K562 (cell line): ENCODE measurements around the gene PIK3C2B. TPM values are rescaled to one million over a fixed set of nuclear protein-coding genes. Genes with fewer than 3 reads are reported as not detected.

Experiments used
- ATAC-seq: fragments of 200-7000 bp; cut with Tn5 transposase; 3 replicates; pipeline ENCODE4 v1.9.1; 2020; ENCODE audit warnings: moderate library complexity
- BruUV-seq: library from RNA; stranded (reverse); fragments of 400-500 nt; replicated peaks from 2 replicates; lab custom pipeline; 2021; lab: Mats Ljungman, UMichigan
- CTCF ChIA-PET: fragments of 300-600 bp; formaldehyde crosslinking; extraction: SDS; loops from one replicate; lab custom pipeline; 2021; ENCODE audit warnings: low intra/inter-chr PET ratio; lab: Yijun Ruan, JAX
- POLR2A ChIA-PET: fragments of 300-600, 350-650 bp; sonication (Branson Sonifier 250); formaldehyde crosslinking; extraction: SDS; loops from one replicate; lab custom pipeline; 2021; ENCODE audit warnings: antibody characterized with exemption, inconsistent platforms; lab: Yijun Ruan, JAX
- DNase-seq, 4 experiments: peaks; one replicate each; pipeline versions ENCODE4 v3.0.0 to v3.0.0-alpha.2; 2011 to 2018; ENCODE audit warnings: low spot score in 3 of 4, mixed read lengths in 3 of 4; ENCODE audit errors: extremely low read depth in 1 of 4
- FAIRE-seq: peaks from 2 replicates; lab custom pipeline; 2011; peaks lifted over from hg19 to GRCh38; lab: Jason Lieb, UNC
- H2AFZ ChIP-seq: 2 replicates; pipeline ENCODE4 v1.6.0; 2011; ENCODE audit warnings: low read depth, low read length, control low read depth, inconsistent platforms
- H3K27ac ChIP-seq: fragments of 200-600 bp; 3 replicates; pipeline ENCODE4 v1.8.0; 2011; ENCODE audit warnings: low read depth, mild to moderate bottlenecking, control low read depth, inconsistent platforms, low read length, moderate library complexity, mixed read lengths; ENCODE audit errors: extremely low read depth
- H3K27me3 ChIP-seq, 2 experiments: fragments of 300-600 bp in 1 of 2; 2 replicates in 1 of 2; 3 replicates in 1 of 2; pipeline versions ENCODE4 v1.6.0 to v1.8.0; 2011; ENCODE audit warnings: inconsistent platforms in 2 of 2, low read length in 2 of 2, mild to moderate bottlenecking in 1 of 2, mixed read lengths in 1 of 2, moderate library complexity in 1 of 2; ENCODE audit not compliant: control insufficient read depth in 2 of 2, insufficient read depth in 2 of 2
- H3K36me3 ChIP-seq: fragments of 300-600 bp; 3 replicates; pipeline ENCODE4 v1.8.0; 2011; ENCODE audit warnings: mild to moderate bottlenecking, low read length, inconsistent platforms; ENCODE audit not compliant: control insufficient read depth, insufficient read depth
- H3K4me1 ChIP-seq, 2 experiments: fragments of 200-600 bp in 1 of 2; replicated peaks in 1 of 2; 2 replicates in 1 of 2; 3 replicates in 1 of 2; pipeline versions ENCODE4 v1.5.1 to v1.8.0; 2011; ENCODE audit warnings: inconsistent platforms in 2 of 2, low read length in 2 of 2, mild to moderate bottlenecking in 1 of 2, mixed read lengths in 1 of 2, moderate library complexity in 1 of 2; ENCODE audit not compliant: control insufficient read depth in 2 of 2, insufficient read depth in 2 of 2
- H3K4me2 ChIP-seq: 2 replicates; pipeline ENCODE4 v1.6.1; 2011; ENCODE audit warnings: low read length, control low read depth, inconsistent platforms, mixed read lengths; ENCODE audit not compliant: insufficient read depth
- H3K4me3 ChIP-seq: fragments of 200-600 bp; sonication (generic), shearing (Covaris generic); 2 replicates; pipeline ENCODE4 v1.5.1; 2016; ENCODE audit warnings: control low read depth, inconsistent platforms
- H3K79me2 ChIP-seq: fragments of 200-600 bp; 3 replicates; pipeline ENCODE4 v1.8.0; 2011; ENCODE audit warnings: low read length, inconsistent platforms; ENCODE audit not compliant: control insufficient read depth, insufficient read depth
- H3K9ac ChIP-seq, 2 experiments: 2 replicates each; pipeline versions ENCODE4 v1.6.0 to v1.6.1; 2011; ENCODE audit warnings: low read depth in 2 of 2, low read length in 2 of 2, control low read depth in 1 of 2, inconsistent platforms in 1 of 2, mild to moderate bottlenecking in 1 of 2, mixed read lengths in 1 of 2; ENCODE audit not compliant: insufficient read depth in 1 of 2
- H3K9me1 ChIP-seq: one replicate; pipeline ENCODE4 v1.6.0; 2011; ENCODE audit warnings: inconsistent platforms, mild to moderate bottlenecking, low read length, moderate library complexity; ENCODE audit not compliant: control insufficient read depth, insufficient read depth
- H3K9me3 ChIP-seq: replicated peaks from 2 replicates; pipeline ENCODE4 v1.5.1; 2011; ENCODE audit warnings: low read depth, low read length, inconsistent platforms; ENCODE audit not compliant: control insufficient read depth, insufficient read depth
- H4K20me1 ChIP-seq: replicated peaks from 2 replicates; pipeline ENCODE4 v1.6.1; 2011; ENCODE audit warnings: low read length, inconsistent platforms, mixed read lengths; ENCODE audit not compliant: control insufficient read depth, insufficient read depth
- ARHGAP35 ChIP-seq: fragments of 450-650 bp; IDR thresholded peaks from 2 replicates; pipeline ENCODE4 v1.6.1; 2018; ENCODE audit not compliant: partially characterized antibody
- BHLHE40 ChIP-seq: IDR thresholded peaks from 2 replicates; pipeline ENCODE4 v1.6.1; 2011; ENCODE audit warnings: low read length, improper control_type of control experiment
- BRCA1 ChIP-seq, 2 experiments: fragments of 450-650 bp in 1 of 2; sonication (generic) in 1 of 2; formaldehyde crosslinking in 1 of 2; IDR thresholded peaks; 2 replicates each; pipeline versions ENCODE4 v1.5.0 to v1.6.1; 2017 to 2020; ENCODE audit warnings: mild to moderate bottlenecking in 1 of 2, missing genetic modification reagents in 1 of 2
- CBFA2T2 ChIP-seq: fragments of 450-650 bp; conservative IDR thresholded peaks from 2 replicates; pipeline ENCODE4 v1.6.1; 2017; ENCODE audit warnings: mild to moderate bottlenecking
- HDAC1 ChIP-seq, 2 experiments: fragments of 450-650 bp; IDR thresholded peaks; 2 replicates each; pipeline ENCODE4 v1.6.1; 2016 to 2017; ENCODE audit warnings: inconsistent platforms in 1 of 2, mild to moderate bottlenecking in 1 of 2, moderate library complexity in 1 of 2
- HINFP ChIP-seq: fragments of 450-650 bp; conservative IDR thresholded peaks from 2 replicates; pipeline ENCODE4 v1.6.1; 2016; ENCODE audit warnings: missing genetic modification characterization, low read depth, mild to moderate bottlenecking, control low read depth, missing compliant biosample characterization
- ILF3 ChIP-seq: fragments of 450-650 bp; IDR thresholded peaks from 2 replicates; pipeline ENCODE4 v1.6.1; 2018; ENCODE audit warnings: antibody characterized with exemption, mild to moderate bottlenecking, moderate library complexity, borderline replicate concordance
- MITF ChIP-seq: IDR thresholded peaks from 2 replicates; pipeline ENCODE4 v1.6.1; 2014; ENCODE audit warnings: antibody characterized with exemption
- NR2F6 ChIP-seq: fragments of 450-650 bp; formaldehyde crosslinking; IDR thresholded peaks from 2 replicates; pipeline ENCODE4 v1.4.0; 2020; ENCODE audit warnings: mild to moderate bottlenecking
- PRMT5 ChIP-seq: sonication (generic); formaldehyde crosslinking; IDR thresholded peaks from 2 replicates; pipeline ENCODE4 v1.5.0; 2020; ENCODE audit warnings: missing genetic modification reagents
- RB1 ChIP-seq: fragments of 450-650 bp; IDR thresholded peaks from 2 replicates; pipeline ENCODE4 v1.6.1; 2017; ENCODE audit warnings: low read depth, mild to moderate bottlenecking
- TCF3 ChIP-seq: sonication (generic); formaldehyde crosslinking; IDR thresholded peaks from 2 replicates; pipeline ENCODE4 v1.4.0; 2020; ENCODE audit warnings: mild to moderate bottlenecking, missing genetic modification reagents
- TEAD1 ChIP-seq, 2 experiments: fragments of 450-650 bp in 1 of 2; sonication (generic) in 1 of 2; formaldehyde crosslinking; IDR thresholded peaks; 2 replicates each; pipeline versions ENCODE4 v1.4.0 to v1.8.0; 2020 to 2022; ENCODE audit warnings: mild to moderate bottlenecking in 2 of 2, missing genetic modification reagents in 1 of 2
- ZNF740 ChIP-seq, 3 experiments: fragments of 200-800 bp in 1 of 3; sonication (Bioruptor generic) in 1 of 3; sonication (generic) in 1 of 3; formaldehyde crosslinking in 1 of 3; IDR thresholded peaks; 2 replicates each; pipeline versions ENCODE4 v1.6.1 to v1.8.0; 2016 to 2022; ENCODE audit warnings: mild to moderate bottlenecking in 2 of 3, missing compliant biosample characterization in 2 of 3, missing genetic modification characterization in 2 of 3, missing genetic modification reagents in 1 of 3
- WGBS: fragments of 100-300 bp; shearing (Covaris generic); methylation state at CpG from one replicate; pipeline ENCODE4 v1.1.6; 2016; ENCODE audit warnings: low coverage, mixed read lengths; ENCODE audit not compliant: insufficient coverage; ENCODE audit errors: missing lambda C conversion rate; 5-methylcytosine and 5-hydroxymethylcytosine counted together
- in situ Hi-C: fragments of 300-500 bp; cut with MboI; formaldehyde crosslinking; loops from 4 replicates; pipeline ENCODE4 v1.15.0; 2018; ENCODE audit warnings: inconsistent platforms, mixed read lengths
- intact Hi-C: fragments of 100-400 bp; cut with micrococcal nuclease; formaldehyde crosslinking; loops from 2 replicates; pipeline ENCODE4 v1.14.2; 2022
- polyA plus RNA-seq, 8 experiments: library from polyadenylated mRNA; depleted of rRNA in 4 of 8; stranded (reverse) in 5 of 8; unstranded in 3 of 8; fragments of >200 nt; fragmentation: Nextera tagmentation in 2 of 8; fragmentation: Illumina TruSeq in 1 of 8; extraction: Ambion mirVana in 2 of 8; extraction: Trizol in 1 of 8; gene quantifications; 2 replicates each; pipeline versions ENCODE4 v1.2.1 to v1.2.3, GENCODE V29; 2011 to 2014; ENCODE audit warnings: inconsistent platforms in 1 of 8, missing spikeins in 1 of 8
- total RNA-seq, 7 experiments: library from RNA; depleted of rRNA in 6 of 7; stranded (reverse); fragments of >200 nt in 6 of 7; fragmentation: Illumina TruSeq in 2 of 7; extraction: Trizol in 2 of 7; gene quantifications; 2 replicates each; pipeline versions ENCODE4 v1.2.1 to v1.2.3, GENCODE V29; 2011 to 2021; ENCODE audit warnings: low replicate concordance in 1 of 7

PIK3C2B gene
- total and polyA plus RNA-seq, 9 of the 15 experiments (the other 6 are each of a cell fraction or from before 2014, with no cell fraction given), result 0.10 to 2.9 (median 0.72) TPM

GRCh38 chr1:204520834-204521709 lies 26.5 kb upstream of the PIK3C2B start:
- no peak overlapping the region for H3K4me3 ChIP-seq
- H3K9me3 ChIP-seq, result peaks cover 6% of the 10 kb centered on the region; the same call in 1 of the 2 replicates
- H3K36me3 ChIP-seq, result peaks cover 71% of the 10 kb centered on the region
- H4K20me1 ChIP-seq, result peaks cover 16% of the 10 kb centered on the region; the same call in 1 of the 2 replicates
- FAIRE-seq, result no peak
- H3K79me2 ChIP-seq, result peaks cover 90% of the 10 kb centered on the region
- peaks cover 36 to 39% of the 10 kb centered on the region in 2 experiments for H3K4me1 ChIP-seq
- ChIA-PET POLR2A (interaction anchor here (0.8 to 1.7 kb wide), 4 partner anchors 10 to 119 kb away, joined by 3 to 9 read pairs (median 4); no protein-coding TSS in a partner anchor), CTCF (no interaction called here)
- 0 out of 4 replicates have a peak overlapping the region, but pooled peaks of 1 of the 2 experiments have one; percentile 15 for H3K9ac ChIP-seq
- intact Hi-C loops, result no loop called here
- no peaks in the 10 kb centered on the region for H3K27me3 ChIP-seq
- H3K9me1 ChIP-seq, result peaks cover 3% of the 10 kb centered on the region
- H3K4me2 ChIP-seq, result peak overlapping the region; percentile 15; the same call in 1 of the 2 replicates
- H2AFZ ChIP-seq, result no peak overlapping the region
- ATAC-seq, result no peak
- WGBS, result 27% methylated on average over 5 of the region's 5 CpGs
- H3K27ac ChIP-seq, result peak overlapping the region; percentile 15; the same call in 1 of the 3 replicates
- in situ Hi-C loops, result no loop called here
- DNase-seq, result peak in 2 of 4 experiments; percentile 22 to 50
- no TSS peak for BruUV-seq
- TF ChIP-seq TEAD1 (CRISPR knock-in tag; IDR thresholded peaks at IDR 0.05) (0 out of 4 replicates have a peak, but pooled peaks of 1 of the 2 experiments have one; percentile 5), ZNF740 (CRISPR knock-in tag; IDR thresholded peaks at IDR 0.05) (no peak), ZNF740 (tag; IDR thresholded peaks at IDR 0.05) (no peak), HDAC1 (IDR thresholded peaks at IDR 0.05) (peak in 1 of 2 experiments; percentile 78; a peak in 2 of 4 replicates), BHLHE40 (peak; percentile 96), NR2F6 (CRISPR knock-in tag) (no peak), TCF3 (CRISPR knock-in tag) (no peak; the same call in 1 of the 2 replicates), ARHGAP35 (no peak), RB1 (no peak), PRMT5 (CRISPR knock-in tag) (no peak), MITF (0 out of 2 replicates have a peak, but pooled peaks have one; percentile 19), BRCA1 (IDR thresholded peaks at IDR 0.05) (no peak), BRCA1 (CRISPR knock-in tag; IDR thresholded peaks at IDR 0.05) (no peak), HINFP (no peak), ILF3 (no peak), CBFA2T2 (peak; percentile 71; the same call in 1 of the 2 replicates)
